ENCODE measurements around the gene POU3F2.

POU3F2 gene

DNA sequence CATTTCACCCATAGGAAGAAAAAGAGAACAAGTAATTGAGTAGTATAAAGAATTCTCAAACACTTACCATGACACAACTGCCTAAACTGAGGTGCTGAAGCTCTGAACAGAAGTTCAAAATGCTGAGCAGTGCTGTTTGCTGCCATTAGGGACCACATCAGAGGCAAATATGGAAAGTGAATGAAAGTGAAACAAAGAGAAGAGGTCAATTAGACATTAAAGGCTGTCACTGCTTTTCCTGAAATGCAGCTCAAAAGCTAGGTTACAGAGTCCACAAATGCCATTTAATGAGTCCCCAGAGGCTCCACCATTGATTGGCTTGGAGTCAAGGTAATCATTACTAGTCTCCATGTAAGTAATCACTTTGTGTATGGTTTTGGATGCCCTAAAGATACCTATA, 46.1 kb downstream of the POU3F2 start (continued):
- TF ChIP-seq PRDM4 (tag by site-specific recombination; IDR thresholded peaks at IDR 0.05) (no peak), MZF1 (tag by site-specific recombination; IDR thresholded peaks at IDR 0.05; ENCODE audit: borderline replicate concordance) (no peak), ZNF157 (tag by site-specific recombination; IDR thresholded peaks at IDR 0.05) (no peak), ZNF560 (tag by site-specific recombination; IDR thresholded peaks at IDR 0.05; ENCODE audit: borderline replicate concordance) (no peak), ZNF335 (tag by site-specific recombination; conservative IDR thresholded peaks at IDR 0.05) (no peak), ZNF645 (tag by site-specific recombination; IDR thresholded peaks at IDR 0.05) (no peak), SCRT1 (tag by site-specific recombination; IDR thresholded peaks at IDR 0.05; ENCODE audit: borderline replicate concordance) (no peak), PRDM1 (tag by site-specific recombination; IDR thresholded peaks at IDR 0.05) (no peak), ZNF223 (tag by site-specific recombination; IDR thresholded peaks at IDR 0.05) (no peak), SP2 (tag by site-specific recombination; IDR thresholded peaks at IDR 0.05) (no peak), ZNF596 (tag by site-specific recombination; IDR thresholded peaks at IDR 0.05) (no peak), ZNF121 (tag by site-specific recombination; IDR thresholded peaks at IDR 0.05) (no peak)

DNA sequence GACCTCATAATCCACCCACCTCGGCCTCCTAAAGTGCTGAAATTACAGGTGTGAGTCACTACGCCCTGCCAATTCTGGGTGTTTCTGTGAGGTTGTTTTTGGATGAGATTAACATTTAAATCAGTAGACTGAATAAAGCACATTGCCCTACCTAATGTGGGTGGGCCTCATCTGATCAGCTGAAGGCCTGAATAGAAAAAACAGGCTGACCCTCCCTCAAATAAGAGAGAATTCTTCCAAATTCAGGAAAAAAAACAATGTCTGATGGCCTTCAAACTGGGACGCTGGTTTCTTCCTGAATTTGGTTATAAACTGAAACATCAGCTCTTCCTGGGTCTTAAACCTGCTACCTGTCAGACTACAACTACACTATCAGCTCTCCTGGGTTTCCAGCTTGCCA, 51.0 kb downstream of the POU3F2 start:
- ChIA-PET CTCF (interaction anchor here (0.7 kb wide), 1 partner anchor 76 kb away, joined by 3 read pairs; no protein-coding TSS in a partner anchor), POLR2A (interaction anchor here (1.4 kb wide), 1 partner anchor 63 kb away, joined by 3 read pairs; the partner anchor contains the start of gene FBXL4)
- H3K27ac ChIP-seq (ENCODE audit: extremely low read depth, low read depth, low read length) = no peak overlapping the region
- H3K9me3 ChIP-seq (ENCODE audit: control insufficient read depth, insufficient read depth, low read depth, low read length) = no peaks in the 10 kb centered on the region
- no peak for TF ChIP-seq GFI1B (tag by site-specific recombination; IDR thresholded peaks at IDR 0.05)
- peak; percentile 53; the same call in 1 of the 2 replicates for TF ChIP-seq ZNF10 (tag by site-specific recombination; IDR thresholded peaks at IDR 0.05)
- no peaks in the 10 kb centered on the region for H3K4me1 ChIP-seq (ENCODE audit: control insufficient read depth, insufficient read depth, low read length)
- peaks cover 8 to 15% of the 10 kb centered on the region in 2 experiments for H3K36me3 ChIP-seq (ENCODE audit: control insufficient read depth in 2 of 2, insufficient read depth in 1 of 2, low read length in 2 of 2)
- H3K4me3 ChIP-seq (ENCODE audit: low read depth, low read length) = no peak overlapping the region

GRCh38 chr6:98887650-98888049, 53.3 kb downstream of the POU3F2 start:
- no peaks in the 10 kb centered on the region for H3K9me3 ChIP-seq (ENCODE audit: control insufficient read depth, insufficient read depth, low read depth, low read length)
- H3K4me3 ChIP-seq (ENCODE audit: low read depth, low read length) = no peak overlapping the region
- no peak overlapping the region for H3K27ac ChIP-seq (ENCODE audit: extremely low read depth, low read depth, low read length)
- CTCF ChIA-PET = no interaction called here
- POLR2A ChIA-PET = no interaction called here
- H3K4me1 ChIP-seq (ENCODE audit: control insufficient read depth, insufficient read depth, low read length) = no peaks in the 10 kb centered on the region
- H3K36me3 ChIP-seq (ENCODE audit: control insufficient read depth in 2 of 2, insufficient read depth in 1 of 2, low read length in 2 of 2) = peaks cover 8 to 17% of the 10 kb centered on the region in 2 experiments
- TF ChIP-seq ZNF629 (tag by site-specific recombination; IDR thresholded peaks at IDR 0.05) (no peak), ZNF157 (tag by site-specific recombination; IDR thresholded peaks at IDR 0.05) (no peak), ZNF621 (tag by site-specific recombination; IDR thresholded peaks at IDR 0.05) (no peak), ZNF624 (tag by site-specific recombination; IDR thresholded peaks at IDR 0.05) (no peak), ZNF433 (tag by site-specific recombination; IDR thresholded peaks at IDR 0.05; ENCODE audit: low read depth) (no peak), REST (tag by site-specific recombination; IDR thresholded peaks at IDR 0.05) (no peak), ZNF121 (tag by site-specific recombination; IDR thresholded peaks at IDR 0.05) (no peak), ZNF473 (tag by site-specific recombination; IDR thresholded peaks at IDR 0.05) (no peak), ZNF623 (tag by site-specific recombination; IDR thresholded peaks at IDR 0.05) (no peak), ZNF324 (tag by site-specific recombination; IDR thresholded peaks at IDR 0.05) (no peak), BCL11B (tag by site-specific recombination; IDR thresholded peaks at IDR 0.05; ENCODE audit: low read depth) (no peak), ZNF10 (tag by site-specific recombination; IDR thresholded peaks at IDR 0.05) (no peak)
- TF ChIP-seq, protein P1, sequence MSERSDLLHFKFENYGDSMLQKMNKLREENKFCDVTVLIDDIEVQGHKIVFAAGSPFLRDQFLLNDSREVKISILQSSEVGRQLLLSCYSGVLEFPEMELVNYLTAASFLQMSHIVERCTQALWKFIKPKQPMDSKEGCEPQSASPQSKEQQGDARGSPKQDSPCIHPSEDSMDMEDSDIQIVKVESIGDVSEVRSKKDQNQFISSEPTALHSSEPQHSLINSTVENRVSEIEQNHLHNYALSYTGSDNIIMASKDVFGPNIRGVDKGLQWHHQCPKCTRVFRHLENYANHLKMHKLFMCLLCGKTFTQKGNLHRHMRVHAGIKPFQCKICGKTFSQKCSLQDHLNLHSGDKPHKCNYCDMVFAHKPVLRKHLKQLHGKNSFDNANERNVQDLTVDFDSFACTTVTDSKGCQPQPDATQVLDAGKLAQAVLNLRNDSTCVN (tag by site-specific recombination; optimal IDR thresholded peaks at IDR 0.05) = no peak
- TF ChIP-seq, protein P2, sequence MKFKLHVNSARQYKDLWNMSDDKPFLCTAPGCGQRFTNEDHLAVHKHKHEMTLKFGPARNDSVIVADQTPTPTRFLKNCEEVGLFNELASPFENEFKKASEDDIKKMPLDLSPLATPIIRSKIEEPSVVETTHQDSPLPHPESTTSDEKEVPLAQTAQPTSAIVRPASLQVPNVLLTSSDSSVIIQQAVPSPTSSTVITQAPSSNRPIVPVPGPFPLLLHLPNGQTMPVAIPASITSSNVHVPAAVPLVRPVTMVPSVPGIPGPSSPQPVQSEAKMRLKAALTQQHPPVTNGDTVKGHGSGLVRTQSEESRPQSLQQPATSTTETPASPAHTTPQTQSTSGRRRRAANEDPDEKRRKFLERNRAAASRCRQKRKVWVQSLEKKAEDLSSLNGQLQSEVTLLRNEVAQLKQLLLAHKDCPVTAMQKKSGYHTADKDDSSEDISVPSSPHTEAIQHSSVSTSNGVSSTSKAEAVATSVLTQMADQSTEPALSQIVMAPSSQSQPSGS (tag by site-specific recombination; IDR thresholded peaks at IDR 0.05; ENCODE audit: low read depth) = no peak
